G401.6 (cell line): Measurements from ENCODE around the gene TMEM176A.

Experiments used
- FAIRE-seq: peaks from 2 replicates; lab custom pipeline; 2012; peaks lifted over from hg19 to GRCh38; lab: Jason Lieb, UNC

Gene TMEM176A

GRCh38 chr7:150820148-150820547, 19.6 kb downstream of the TMEM176A start:
- FAIRE-seq: no peak

- FAIRE-seq: no peak
These were observed 20.1 kb downstream of the TMEM176A start for GRCh38 chr7:150820578-150821198.

GRCh38 chr7:150823043-150823442, 22.5 kb downstream of the TMEM176A start:
- FAIRE-seq: no peak

DNA sequence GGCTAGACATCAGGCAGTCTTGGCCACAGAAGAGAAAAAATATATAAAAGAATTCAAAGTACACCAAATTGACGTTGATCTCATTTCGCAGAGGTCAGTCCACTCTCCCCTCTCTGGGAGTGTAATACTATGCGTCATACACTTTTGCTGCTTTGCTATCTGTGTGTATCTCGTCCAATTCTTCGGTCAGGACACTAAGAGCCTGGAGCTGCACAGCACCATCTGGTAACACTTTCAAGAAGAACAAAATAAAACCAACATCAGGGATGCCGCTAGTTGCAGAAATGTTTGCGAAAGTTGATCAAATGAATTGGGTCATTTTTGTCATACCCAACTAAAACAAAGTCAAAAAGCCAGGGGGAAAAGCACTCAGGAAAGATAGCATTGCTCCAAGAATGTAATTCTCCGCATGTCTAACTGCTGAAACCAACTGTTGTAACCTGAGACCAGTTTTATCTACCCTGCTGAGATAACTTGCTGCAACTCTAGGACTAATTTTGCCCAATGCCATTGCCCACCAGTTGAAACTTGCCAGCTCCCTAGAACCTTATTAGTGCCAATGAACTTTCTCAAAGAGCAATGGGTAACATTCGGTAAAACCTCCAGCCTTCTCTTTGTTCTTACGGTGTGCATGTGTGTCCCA, 23.0 kb downstream of the TMEM176A start:
- no peak for FAIRE-seq

GRCh38 chr7:150824379-150825177, 24.0 kb downstream of the TMEM176A start:
- no peak for FAIRE-seq

- no peak for FAIRE-seq
These were observed 25.7 kb downstream of the TMEM176A start for GRCh38 chr7:150826061-150826849.

DNA sequence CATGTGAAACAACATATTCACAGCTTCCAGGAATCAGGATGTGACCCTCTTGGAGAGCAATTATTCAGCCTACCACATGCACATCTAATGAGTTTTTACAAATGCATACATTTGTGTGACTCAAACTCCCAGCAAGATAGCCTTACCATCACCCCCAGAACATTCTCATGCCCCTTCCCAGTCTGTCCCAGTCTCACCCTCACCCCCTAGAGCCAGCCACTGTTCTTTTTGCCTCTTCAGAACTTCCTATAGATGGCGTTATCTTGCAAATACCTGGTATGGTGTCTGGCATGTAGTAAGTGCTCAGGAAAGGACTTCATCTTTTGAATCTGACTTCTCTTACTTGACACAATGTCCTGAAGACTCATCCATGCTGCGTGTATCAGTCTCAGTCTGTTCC, 27.8 kb downstream of the TMEM176A start:
- FAIRE-seq: no peak

DNA sequence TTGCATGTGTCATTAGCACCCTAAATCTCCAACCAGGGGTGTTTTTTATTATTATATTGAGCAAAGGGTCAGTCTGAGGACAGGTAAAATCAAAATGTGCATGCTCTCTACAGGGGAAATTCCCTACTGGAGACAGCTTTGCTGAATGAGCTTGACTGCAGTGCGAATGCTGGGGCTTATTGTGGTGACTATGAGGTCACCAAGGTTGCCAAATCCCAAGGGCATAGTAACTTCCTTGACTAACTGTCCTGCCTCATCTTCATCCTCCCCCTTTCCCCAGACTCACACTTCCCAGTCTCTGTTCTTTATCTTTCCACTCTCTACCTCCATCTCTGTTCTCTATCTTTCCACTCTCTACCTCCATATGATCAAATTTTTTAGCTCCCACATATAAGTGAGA, 28.9 kb downstream of the TMEM176A start:
- no peak for FAIRE-seq

DNA sequence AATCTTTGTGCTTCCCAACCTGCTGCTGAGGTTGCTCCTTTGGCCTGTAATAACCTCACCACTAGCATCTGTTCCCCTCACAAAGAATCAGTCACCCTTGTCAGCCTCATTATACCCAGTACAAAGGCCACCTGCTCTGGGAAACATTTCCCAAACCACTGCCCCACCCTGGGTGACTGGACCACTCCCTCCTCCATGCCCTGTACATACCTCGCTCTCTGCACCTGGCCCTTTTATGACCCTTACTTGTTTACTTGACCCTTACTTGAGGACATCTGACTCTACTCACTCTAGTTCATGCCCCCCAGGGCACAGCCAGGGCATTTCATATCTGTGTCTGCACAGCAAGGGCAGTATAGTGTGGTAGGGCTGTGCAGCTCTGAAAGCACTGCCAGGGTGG, 30.4 kb downstream of the TMEM176A start:
- no peak for FAIRE-seq

- no peak for FAIRE-seq
These were observed 31.3 kb downstream of the TMEM176A start for GRCh38 chr7:150831851-150832250.

- no peak for FAIRE-seq
These were observed 34.5 kb downstream of the TMEM176A start for GRCh38 chr7:150835019-150835418.

- no peak for FAIRE-seq
These were observed 35.2 kb downstream of the TMEM176A start for GRCh38 chr7:150835702-150836280.

DNA sequence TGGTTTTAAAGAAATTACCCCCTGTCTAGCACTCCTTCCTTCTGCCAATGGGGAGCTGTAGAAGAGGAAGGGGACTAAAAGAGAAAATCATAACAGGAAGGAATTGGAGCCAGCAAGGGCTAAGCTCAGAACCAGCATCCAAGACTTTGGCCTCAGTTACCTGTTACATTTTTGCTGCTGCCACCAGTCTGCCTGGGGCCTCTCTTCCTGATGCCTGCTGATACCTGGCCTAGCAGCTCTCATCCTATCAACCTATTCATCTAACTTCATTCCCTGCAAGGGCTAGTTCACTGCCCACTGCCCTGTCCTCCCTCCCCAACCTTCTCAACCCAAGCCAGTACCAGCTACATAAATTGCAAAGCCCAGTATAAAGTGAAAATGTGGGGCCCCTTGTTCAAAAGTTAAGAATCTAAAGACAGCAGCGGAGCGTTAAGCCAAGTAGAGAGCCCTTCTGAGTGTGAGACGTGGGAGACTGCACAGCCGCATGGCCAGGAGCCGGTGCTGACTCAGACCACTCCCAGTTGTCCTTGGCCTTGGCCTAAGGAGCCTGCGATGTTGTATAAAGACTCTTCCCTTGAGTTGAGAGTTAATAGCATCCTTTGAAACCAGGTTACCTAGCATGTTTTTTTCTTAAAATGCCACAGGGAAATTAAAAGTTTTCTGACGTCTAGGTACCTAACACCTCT, 38.5 kb downstream of the TMEM176A start:
- FAIRE-seq: no peak

DNA sequence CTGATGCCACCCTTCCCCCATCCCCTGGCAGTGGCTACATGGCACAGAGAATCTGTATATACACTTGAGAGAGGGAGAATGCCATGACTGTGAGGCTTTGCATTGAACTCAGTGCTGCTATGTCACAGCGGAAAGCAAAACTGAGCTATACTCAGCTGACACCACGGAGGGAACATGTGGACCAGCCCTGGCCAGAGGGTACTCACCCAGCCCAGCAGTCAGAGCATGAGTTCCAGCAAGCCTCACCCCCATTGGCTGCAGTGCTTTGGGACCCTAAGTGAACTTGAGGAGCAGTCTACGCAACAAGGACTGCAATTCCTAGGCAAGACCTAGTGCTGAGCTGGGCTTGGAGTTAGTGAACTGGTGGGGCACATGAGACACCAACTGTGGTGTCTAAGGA, 41.4 kb downstream of the TMEM176A start:
- FAIRE-seq: no peak

DNA sequence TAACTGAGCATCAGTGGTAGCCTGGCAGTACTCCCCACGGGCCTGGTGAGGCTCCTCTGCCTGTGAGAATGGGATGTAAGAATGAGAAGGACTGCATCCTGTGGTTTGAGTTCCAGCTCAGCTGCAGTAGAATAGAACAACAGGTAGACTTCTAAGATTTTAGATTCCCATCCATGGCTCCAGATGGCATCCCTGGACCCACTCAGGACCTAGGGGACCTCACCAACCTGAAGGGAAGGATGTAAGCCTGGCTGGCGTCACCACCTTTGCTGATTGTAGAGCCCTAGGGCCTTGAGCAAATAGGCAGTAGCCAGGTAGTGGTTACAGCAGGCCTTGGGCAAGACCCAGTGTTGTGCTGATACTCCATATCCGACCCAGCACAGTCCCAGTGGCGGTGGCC, 42.1 kb downstream of the TMEM176A start:
- FAIRE-seq: no peak

DNA sequence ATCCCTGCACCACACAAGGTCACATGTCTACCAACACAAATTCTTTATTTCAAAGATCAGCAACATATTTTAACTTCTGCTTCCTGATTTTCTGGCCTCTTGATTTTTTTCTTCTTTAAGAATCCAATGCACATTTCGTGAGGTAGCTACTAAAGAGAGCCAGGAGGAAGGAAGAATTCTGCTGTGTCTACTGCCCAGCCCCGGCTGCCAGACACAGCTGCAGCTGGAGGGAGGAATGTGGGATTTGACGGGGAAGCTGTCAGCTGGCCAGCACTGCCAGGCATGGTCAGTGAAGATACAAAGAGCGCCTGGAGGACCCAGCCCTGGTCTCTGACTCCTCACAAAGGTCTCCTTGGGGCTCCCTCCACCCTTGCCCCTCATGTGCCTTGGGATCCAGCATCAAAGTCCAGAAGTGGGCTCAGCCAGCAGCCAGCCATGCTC, 44.9 kb downstream of the TMEM176A start:
- FAIRE-seq: no peak

GRCh38 chr7:150846291-150847115, 45.9 kb downstream of the TMEM176A start:
- no peak for FAIRE-seq

DNA sequence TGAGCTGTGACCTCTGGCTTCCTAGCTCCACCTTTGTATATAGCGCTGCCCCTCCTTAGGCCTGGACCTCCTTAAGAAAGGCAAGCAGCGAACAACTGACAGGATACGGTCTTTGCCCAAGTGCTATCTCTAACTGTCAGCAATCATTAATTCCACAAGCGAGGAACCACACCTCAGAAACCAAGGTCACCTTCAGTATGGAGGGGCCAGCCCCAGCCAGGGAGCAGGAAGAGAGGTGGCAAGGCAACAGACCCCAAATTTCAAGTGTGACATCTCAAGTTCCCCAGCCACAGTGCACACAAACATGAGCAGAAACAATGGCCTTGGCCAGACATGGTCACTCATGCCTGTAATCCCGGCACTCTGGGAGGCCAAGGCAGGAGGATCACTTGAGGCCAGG, 47.0 kb downstream of the TMEM176A start:
- no peak for FAIRE-seq

GRCh38 chr7:150848111-150848510, 47.5 kb downstream of the TMEM176A start:
- FAIRE-seq: no peak

DNA sequence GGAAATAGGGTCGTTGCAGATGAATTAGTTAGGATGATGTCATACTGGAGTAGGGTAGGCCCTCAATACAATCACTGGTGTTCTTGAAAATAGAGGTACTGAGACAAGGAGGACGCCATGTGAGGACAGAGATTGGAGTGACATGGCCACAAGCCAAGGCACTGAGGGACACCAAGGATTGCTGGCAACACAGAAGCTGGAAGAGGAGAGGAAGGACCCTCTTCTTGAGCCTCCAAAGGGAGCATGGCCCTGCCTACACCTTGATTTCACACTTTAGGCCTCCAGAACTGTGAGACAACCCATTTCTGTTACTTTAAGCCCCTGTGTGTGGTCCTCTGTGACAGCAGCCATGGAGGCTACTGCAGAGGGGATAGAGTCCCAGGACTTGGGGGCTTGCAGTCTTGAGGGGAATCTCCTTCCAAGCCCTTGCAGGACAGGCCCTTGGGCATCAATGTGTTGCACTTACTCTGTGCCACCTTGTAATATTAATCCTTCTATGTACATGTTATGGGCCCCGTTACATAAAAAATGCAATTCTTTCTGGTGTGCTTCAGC, 48.1 kb downstream of the TMEM176A start:
- no peak for FAIRE-seq
